H1 (cell line): Measurements from ENCODE around the gene PAX8.

Source experiments
- EP300 ChIP-seq, 2 experiments: IDR thresholded peaks; 1 replicate in 1 of 2; 2 replicates in 1 of 2; pipeline ENCODE4 v1.6.1; 2011 to 2012; ENCODE audit warnings: low read depth in 2 of 2, low read length in 2 of 2, mild to moderate bottlenecking in 2 of 2, borderline replicate concordance in 1 of 2, inconsistent platforms in 1 of 2, moderate library complexity in 1 of 2
- POLR2A ChIP-seq, 2 experiments: IDR thresholded peaks; 1 replicate in 1 of 2; 2 replicates in 1 of 2; pipeline ENCODE4 v1.6.1; 2011; ENCODE audit warnings: low read depth in 2 of 2, low read length in 2 of 2, mild to moderate bottlenecking in 2 of 2; ENCODE audit errors: control extremely low read depth in 1 of 2
- RFX5 ChIP-seq: IDR thresholded peaks from 2 replicates; pipeline ENCODE4 v1.6.1; 2011; ENCODE audit warnings: low read depth, low read length, improper control_type of control experiment, borderline replicate concordance
- SP2 ChIP-seq: IDR thresholded peaks from 2 replicates; pipeline ENCODE4 v1.6.1; 2012; ENCODE audit warnings: mild to moderate bottlenecking, low read length, inconsistent platforms
- YY1 ChIP-seq: IDR thresholded peaks from 2 replicates; pipeline ENCODE4 v1.6.1; 2011; ENCODE audit warnings: low read depth, mild to moderate bottlenecking, low read length
- TF ChIP-seq, protein P1 (sequence below), 3 experiments: IDR thresholded peaks; 1 replicate in 2 of 3; 2 replicates in 1 of 3; pipeline versions ENCODE4 v1.5.1 to v1.6.1; 2011; ENCODE audit warnings: low read length in 3 of 3, mild to moderate bottlenecking in 3 of 3, inconsistent platforms in 2 of 3, low read depth in 1 of 3, moderate library complexity in 1 of 3; ENCODE audit not compliant: insufficient read depth in 1 of 3; ENCODE audit errors: control extremely low read depth in 1 of 3

DNA sequence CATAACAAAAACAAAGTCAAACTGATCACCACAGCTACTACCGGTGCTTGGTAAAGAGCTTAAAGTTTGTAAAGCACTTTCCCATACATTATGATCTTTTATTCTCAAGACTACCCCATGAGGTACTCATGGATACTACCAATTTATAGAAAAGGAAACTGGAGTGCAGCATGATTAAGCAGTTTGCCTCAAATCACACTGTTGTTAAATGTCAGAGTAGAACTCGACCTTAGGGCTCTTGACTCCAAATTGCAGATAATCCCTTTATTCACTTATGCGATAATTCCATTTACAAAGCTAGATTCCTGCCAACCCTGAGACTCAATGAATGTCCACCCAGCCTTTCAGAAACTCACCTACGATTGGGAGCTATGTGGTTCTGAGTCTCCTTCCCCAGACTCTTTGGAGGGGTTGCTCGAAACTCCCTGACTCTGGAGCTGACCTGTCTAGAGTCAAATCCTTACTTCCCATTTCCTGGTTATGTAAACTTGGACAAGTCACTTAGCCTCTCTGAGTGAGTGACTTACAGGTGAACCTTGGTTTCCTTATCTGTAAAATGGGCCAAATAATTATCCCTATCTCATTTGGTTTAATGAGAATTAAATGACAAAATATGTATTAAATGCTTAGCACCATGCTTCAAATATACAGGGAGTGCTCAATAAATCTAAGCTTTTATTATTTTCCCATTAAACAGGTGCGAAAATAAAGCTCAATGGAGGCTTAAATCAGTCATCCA lies 57.6 kb downstream of the PAX8 start:
- TF ChIP-seq, protein P1, sequence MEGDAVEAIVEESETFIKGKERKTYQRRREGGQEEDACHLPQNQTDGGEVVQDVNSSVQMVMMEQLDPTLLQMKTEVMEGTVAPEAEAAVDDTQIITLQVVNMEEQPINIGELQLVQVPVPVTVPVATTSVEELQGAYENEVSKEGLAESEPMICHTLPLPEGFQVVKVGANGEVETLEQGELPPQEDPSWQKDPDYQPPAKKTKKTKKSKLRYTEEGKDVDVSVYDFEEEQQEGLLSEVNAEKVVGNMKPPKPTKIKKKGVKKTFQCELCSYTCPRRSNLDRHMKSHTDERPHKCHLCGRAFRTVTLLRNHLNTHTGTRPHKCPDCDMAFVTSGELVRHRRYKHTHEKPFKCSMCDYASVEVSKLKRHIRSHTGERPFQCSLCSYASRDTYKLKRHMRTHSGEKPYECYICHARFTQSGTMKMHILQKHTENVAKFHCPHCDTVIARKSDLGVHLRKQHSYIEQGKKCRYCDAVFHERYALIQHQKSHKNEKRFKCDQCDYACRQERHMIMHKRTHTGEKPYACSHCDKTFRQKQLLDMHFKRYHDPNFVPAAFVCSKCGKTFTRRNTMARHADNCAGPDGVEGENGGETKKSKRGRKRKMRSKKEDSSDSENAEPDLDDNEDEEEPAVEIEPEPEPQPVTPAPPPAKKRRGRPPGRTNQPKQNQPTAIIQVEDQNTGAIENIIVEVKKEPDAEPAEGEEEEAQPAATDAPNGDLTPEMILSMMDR (IDR thresholded peaks at IDR 0.05; ENCODE audit: control extremely low read depth in 1 of 3, insufficient read depth in 1 of 3, low read depth in 1 of 3, low read length in 3 of 3), result no peak
- TF ChIP-seq POLR2A (IDR thresholded peaks at IDR 0.05; ENCODE audit: control extremely low read depth in 1 of 2, low read depth in 2 of 2, low read length in 2 of 2) (no peak), EP300 (IDR thresholded peaks at IDR 0.05; ENCODE audit: borderline replicate concordance in 1 of 2, low read depth in 2 of 2, low read length in 2 of 2) (no peak), RFX5 (no peak), YY1 (no peak), SP2 (no peak)
